ENCODE measurements around the gene B3GNT3. TPM values are rescaled to one million over a fixed set of nuclear protein-coding genes. Genes with fewer than 3 reads are reported as not detected.

B3GNT3 gene
- total and polyA plus RNA-seq, 9 of the 15 experiments (the other 6 are each of a cell fraction or from before 2014, with no cell fraction given), result 0.06 to 0.11 (median 0.07) TPM; not detected in 6

- intact Hi-C loops (cut with micrococcal nuclease) (no loop called here), in situ Hi-C loops (cut with MboI) (no loop called here)
- POLR2A ChIA-PET, result interaction anchor here (0.6 to 3.6 kb wide), 2 partner anchors 16 to 109 kb away, joined by 3 to 22 read pairs; partner anchors contain the start of gene RPL18A
- 70% methylated on average over 9 of the region's 9 CpGs for WGBS (ENCODE audit: insufficient coverage, low coverage, missing lambda C conversion rate)
- TF ChIP-seq SMARCA5 (IDR thresholded peaks at IDR 0.05) (peak; percentile 72), RCOR1 (IDR thresholded peaks at IDR 0.05; ENCODE audit: borderline replicate concordance in 1 of 2, low read depth in 2 of 2, low read length in 2 of 2) (peak in 1 of 2 experiments; percentile 48; a peak in 1 of 4 replicates), KDM5B (IDR thresholded peaks at IDR 0.05; ENCODE audit: insufficient replicate concordance, low read depth, low read length) (peak; percentile 13), ADNP (tag; IDR thresholded peaks at IDR 0.05) (peak; percentile 79), BCOR (IDR thresholded peaks at IDR 0.05) (peak; percentile 95), SIRT6 (IDR thresholded peaks at IDR 0.05; ENCODE audit: low read depth, low read length) (no peak), HDAC2 (IDR thresholded peaks at IDR 0.05) (peak; percentile 66; the same call in 1 of the 2 replicates), BRD9 (IDR thresholded peaks at IDR 0.05; ENCODE audit: low read depth, partially characterized antibody) (peak; percentile 50), KDM1A (IDR thresholded peaks at IDR 0.05) (peak; percentile 80 to 84), RBM25 (IDR thresholded peaks at IDR 0.05; ENCODE audit: low read depth, low read length, severe bottlenecking) (peak; percentile 98), CHD4 (IDR thresholded peaks at IDR 0.05; ENCODE audit: insufficient read depth, insufficient replicate concordance, low read depth, low read length, poor library complexity, severe bottlenecking) (peak; percentile 22), FOXO4 (CRISPR knock-in tag; IDR thresholded peaks at IDR 0.05) (no peak), ELF4 (CRISPR knock-in tag; IDR thresholded peaks at IDR 0.05) (no peak), ZFP36 (IDR thresholded peaks at IDR 0.05; ENCODE audit: low read depth, low read length, partially characterized antibody) (peak; percentile 90), USF1 (CRISPR knock-in tag; IDR thresholded peaks at IDR 0.05) (0 out of 2 replicates have a peak, but pooled peaks have one; percentile 8)
- ATAC-seq, result no peak
- DNase-seq (ENCODE audit: extremely low read depth in 1 of 4, low spot score in 3 of 4), result no peak
- no peaks in the 10 kb centered on the region for H3K9me3 ChIP-seq (replicated peaks; ENCODE audit: control insufficient read depth, insufficient read depth, low read depth, low read length)
- no peak overlapping the region for H3K27ac ChIP-seq (ENCODE audit: extremely low read depth, low read depth, low read length)
- peak overlapping the region in 1 of 2 experiments; percentile 96; a peak in 2 of 4 replicates for H3K9ac ChIP-seq (ENCODE audit: insufficient read depth in 1 of 2, low read depth in 2 of 2, low read length in 2 of 2)
- H4K20me1 ChIP-seq (replicated peaks; ENCODE audit: control insufficient read depth, insufficient read depth, low read length), result no peaks in the 10 kb centered on the region
- no TSS peak for BruUV-seq (replicated peaks)
- CTCF ChIA-PET (ENCODE audit: low intra/inter-chr PET ratio), result no interaction called here
- H3K4me1 ChIP-seq (replicated peaks in 1 of 2; ENCODE audit: control insufficient read depth in 2 of 2, insufficient read depth in 2 of 2, low read length in 2 of 2), result peaks cover 0 to 46% of the 10 kb centered on the region in 2 experiments; a peak in 3 of 5 replicates
- peaks cover 10% of the 10 kb centered on the region; the same call in 2 of the 3 replicates for H3K79me2 ChIP-seq (ENCODE audit: control insufficient read depth, insufficient read depth, low read length)
- no peak overlapping the region; the same call in 1 of the 2 replicates for H3K4me3 ChIP-seq
- no peaks in the 10 kb centered on the region for H3K36me3 ChIP-seq (ENCODE audit: control insufficient read depth, insufficient read depth, low read length)
- H3K9me1 ChIP-seq (ENCODE audit: control insufficient read depth, insufficient read depth, low read length), result peaks cover 4% of the 10 kb centered on the region
- H3K27me3 ChIP-seq (ENCODE audit: control insufficient read depth in 2 of 2, insufficient read depth in 2 of 2, low read length in 2 of 2), result peaks cover 3 to 9% of the 10 kb centered on the region in 2 experiments; a peak in 1 of 5 replicates
- FAIRE-seq, result no peak
- no peak overlapping the region for H2AFZ ChIP-seq (ENCODE audit: low read depth, low read length)
- no peak overlapping the region; the same call in 1 of the 2 replicates for H3K4me2 ChIP-seq (ENCODE audit: insufficient read depth, low read length)
These were observed 48.4 kb downstream of the B3GNT3 start for GRCh38 chr19:17843292-17843827.

All from K562 (cell line).